NOMO-1 treated with dmso at 0.1 percent for 144 hours (cell line): Measurements from ENCODE around the gene IGFBPL1.
A peak's percentile ranks its signal among the peaks of the same experiment; 100 is the strongest.
"Not testable (repeated sequence)": the region's sequence is repeated elsewhere in the genome, so short reads cannot be mapped to it uniquely, and the experiment has no call there.

Source experiments
- DNase-seq: peaks from one replicate; lab custom pipeline; 2025; ENCODE audit not compliant: unreplicated experiment; lab: John Stamatoyannopoulos, UW

IGFBPL1 gene

GRCh38 chr9:38380872-38381534, 43.3 kb downstream of the IGFBPL1 start:
- DNase-seq: no peak

GRCh38 chr9:38380230-38380871, 43.9 kb downstream of the IGFBPL1 start:
- DNase-seq: no peak

DNA sequence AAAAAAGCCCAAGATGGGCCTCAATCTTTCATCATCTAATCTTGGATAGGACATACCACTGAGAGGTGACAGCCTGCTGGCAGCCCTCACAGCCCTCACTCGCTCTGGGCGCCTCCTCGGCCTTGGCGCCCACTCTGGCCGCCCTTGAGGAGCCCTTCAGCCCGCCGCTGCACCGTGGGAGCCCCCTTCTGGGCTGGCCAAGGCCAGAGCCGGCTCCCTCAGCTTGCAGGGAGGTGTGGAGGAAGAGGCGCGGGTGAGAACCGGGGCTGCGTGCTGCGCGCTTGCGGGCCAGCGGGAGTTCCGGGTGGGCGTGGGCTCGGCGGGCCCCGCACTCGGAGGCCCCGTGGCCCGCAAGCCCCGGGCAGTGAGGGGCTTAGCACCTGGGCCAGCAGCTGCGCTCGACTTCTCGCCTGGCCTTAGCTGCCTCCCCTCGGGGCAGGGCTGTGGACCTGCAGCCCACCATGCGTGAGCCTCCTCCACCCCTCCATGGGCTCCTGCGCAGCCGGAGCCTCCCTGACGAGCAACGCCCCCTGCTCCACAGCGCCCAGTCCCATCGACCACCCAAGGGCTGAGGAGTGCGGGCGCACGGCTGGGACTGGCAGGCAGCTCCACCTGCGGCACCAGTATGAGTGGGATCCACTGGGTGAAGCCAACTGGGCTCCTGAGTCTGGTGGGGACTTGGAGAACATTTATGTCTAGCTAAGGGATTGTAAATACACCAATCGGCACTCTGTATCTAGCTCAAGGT, 46.7 kb downstream of the IGFBPL1 start:
- not testable (repeated sequence) for DNase-seq

DNA sequence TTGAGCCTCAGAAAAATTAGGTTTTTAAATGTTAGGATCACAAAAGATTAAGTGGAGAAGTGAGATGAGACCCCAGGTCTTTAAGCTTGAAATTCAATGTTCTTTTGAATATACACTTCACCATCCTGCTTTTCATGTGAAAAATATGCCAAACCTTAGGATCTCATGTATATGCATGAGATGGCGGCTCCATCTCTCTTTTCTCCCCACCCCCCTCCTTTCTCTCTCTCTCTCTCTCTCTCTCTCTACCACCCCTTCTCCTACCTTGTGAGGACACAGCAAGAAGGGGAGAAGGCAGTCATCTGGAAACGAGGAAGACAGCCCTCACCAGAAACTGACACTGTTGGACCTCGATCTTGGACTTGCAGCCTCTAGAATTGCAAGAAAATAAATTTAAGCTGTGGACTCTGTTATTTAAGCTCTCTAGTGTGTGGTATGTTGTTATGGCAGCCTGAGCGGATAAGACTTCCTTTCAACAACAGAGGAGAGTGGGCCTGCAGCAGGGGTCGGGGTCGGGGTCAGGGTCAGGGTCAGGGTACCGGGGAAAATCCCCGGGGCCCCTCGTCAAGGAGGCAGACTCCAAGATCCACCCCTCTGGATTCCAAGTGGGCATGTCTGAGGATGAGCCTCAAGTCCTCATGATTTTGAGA, 48.1 kb downstream of the IGFBPL1 start:
- no peak for DNase-seq

DNA sequence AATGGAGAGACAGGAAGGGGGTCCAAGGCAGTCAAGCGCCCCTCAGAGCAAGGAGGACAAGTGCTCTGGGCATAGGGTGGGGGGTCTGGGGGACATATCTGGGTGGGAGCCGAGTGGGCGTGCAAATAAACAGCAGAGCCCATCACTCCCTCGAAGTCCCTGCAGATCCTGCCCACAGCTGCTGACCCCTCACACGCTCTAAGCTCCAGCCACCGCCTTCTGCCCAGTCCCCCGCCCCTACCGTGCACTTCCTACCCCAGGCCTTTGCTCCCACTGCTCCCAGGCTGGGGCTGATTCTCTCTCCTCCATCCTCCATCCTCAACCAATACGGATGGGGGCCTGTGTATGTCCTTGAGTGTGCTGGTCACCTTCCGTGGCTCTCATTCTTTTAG, 48.7 kb downstream of the IGFBPL1 start:
- no peak for DNase-seq

DNA sequence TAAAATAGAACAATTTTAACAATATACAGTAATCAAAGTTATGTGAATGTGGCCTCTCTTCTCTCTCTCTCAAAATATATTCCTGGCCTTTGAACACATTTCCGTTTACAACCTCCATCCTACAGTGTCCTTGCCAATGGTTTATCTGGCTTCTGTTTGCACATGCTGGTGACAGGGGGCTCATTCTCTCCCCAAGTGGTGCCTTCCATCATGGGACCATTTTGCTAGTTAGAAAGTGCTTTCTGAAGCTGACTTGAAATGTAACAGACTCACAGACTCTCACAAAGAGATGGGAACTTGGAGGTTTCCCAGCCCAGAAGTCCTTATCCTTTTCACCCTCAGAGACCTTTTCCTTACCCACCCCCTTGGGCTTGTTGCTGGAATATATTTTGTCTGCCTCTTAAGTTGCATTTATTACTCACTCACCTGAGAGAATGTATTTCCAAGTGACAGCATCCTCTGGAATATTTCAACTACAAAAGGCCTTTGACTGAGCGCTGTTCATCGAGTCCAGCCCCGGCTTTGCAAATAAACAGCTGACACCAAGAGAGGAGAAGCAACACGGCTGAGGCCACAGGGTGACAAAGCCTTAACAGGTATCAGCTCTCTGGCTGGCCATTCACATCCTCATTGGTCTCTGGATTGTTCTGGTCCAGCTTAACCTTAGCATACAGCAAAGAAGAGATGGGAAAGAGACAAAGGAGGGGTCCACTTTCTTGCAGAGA, 49.2 kb downstream of the IGFBPL1 start:
- DNase-seq: no peak

GRCh38 chr9:38373679-38374078, 50.6 kb downstream of the IGFBPL1 start:
- no peak for DNase-seq

DNA sequence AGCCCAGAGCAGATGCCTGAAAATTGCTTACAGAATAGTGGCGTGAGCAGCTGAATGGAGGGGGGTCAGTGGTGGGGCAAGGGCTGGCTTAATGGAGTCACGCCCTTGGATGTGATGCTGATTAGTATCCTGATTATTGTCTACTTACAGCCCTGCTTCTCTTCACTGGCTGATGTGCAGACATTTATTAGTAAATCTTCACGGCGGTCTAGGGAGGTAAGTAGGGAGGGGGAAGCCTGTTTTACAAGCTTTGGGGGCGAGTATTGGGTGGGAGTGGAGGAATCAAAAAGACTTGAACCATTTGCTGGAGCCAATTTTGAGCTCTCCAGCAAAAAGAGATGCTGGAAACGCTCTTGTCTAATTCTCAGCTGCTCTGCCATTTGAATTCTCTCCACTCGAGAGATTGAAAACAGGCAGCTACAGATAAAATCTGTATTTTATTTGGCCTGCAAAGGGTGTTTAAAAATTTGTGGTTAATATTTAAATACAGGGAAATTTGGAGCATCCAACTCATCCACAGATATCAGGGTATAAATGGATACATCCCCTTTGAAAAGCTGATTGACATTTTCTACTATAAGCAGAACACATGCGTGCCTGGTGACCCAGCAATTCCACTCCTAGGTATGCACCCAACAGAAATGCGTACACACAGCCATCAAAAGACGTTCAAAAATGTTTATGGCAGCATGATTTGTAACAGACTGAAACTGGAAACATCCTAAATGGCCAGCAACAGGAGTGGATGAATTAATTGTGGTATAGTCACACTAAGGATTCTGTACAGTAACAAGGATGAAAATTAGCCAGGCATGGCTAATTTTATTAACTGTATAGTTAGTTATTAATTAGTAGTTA, 51.3 kb downstream of the IGFBPL1 start:
- DNase-seq: no peak

- no peak for DNase-seq
Observed at GRCh38 chr9:38371495-38371894, 52.8 kb downstream of the IGFBPL1 start.

DNA sequence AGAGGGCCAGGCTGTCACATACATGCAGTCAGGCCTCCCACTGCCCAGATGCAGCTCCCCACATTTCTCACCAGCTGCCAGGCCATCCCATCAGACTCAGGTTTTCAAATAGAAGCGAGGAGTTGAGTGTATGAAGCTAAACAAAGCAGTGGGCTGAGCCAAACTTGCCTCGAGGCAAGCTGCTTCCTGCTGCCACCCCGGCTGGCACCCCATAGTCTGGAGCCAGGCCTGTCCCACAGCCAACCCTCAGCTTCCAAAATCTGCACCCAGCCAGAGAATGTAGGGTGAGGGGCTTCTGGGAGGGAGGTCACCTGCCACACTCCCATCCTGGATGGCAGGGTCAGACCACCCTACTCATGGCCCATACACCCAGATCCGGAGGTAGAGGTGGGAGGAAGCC, 54.1 kb downstream of the IGFBPL1 start:
- no peak for DNase-seq

DNA sequence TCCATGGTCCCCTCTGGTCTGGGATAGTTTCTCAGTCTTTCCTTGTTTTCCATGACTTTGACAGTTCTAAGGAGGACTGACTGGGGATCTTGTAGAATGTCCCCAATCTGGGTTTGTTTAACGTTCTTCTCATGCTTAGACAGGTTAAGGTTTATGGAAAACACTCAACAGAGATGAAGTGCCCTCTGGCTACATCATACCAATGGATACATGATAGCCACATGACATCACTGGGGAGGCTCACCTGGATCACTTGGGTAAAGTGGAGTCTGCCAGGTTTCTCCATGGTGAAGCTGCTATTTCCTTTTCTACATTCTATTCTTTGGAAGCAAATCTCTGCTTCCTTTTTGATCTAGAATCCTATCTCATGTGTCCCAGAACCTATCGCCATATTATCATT, 55.5 kb downstream of the IGFBPL1 start:
- DNase-seq: no peak

GRCh38 chr9:38367898-38368297, 56.4 kb downstream of the IGFBPL1 start:
- DNase-seq: no peak

- no peak for DNase-seq
Observed at GRCh38 chr9:38363589-38363925, 60.7 kb downstream of the IGFBPL1 start.

DNA sequence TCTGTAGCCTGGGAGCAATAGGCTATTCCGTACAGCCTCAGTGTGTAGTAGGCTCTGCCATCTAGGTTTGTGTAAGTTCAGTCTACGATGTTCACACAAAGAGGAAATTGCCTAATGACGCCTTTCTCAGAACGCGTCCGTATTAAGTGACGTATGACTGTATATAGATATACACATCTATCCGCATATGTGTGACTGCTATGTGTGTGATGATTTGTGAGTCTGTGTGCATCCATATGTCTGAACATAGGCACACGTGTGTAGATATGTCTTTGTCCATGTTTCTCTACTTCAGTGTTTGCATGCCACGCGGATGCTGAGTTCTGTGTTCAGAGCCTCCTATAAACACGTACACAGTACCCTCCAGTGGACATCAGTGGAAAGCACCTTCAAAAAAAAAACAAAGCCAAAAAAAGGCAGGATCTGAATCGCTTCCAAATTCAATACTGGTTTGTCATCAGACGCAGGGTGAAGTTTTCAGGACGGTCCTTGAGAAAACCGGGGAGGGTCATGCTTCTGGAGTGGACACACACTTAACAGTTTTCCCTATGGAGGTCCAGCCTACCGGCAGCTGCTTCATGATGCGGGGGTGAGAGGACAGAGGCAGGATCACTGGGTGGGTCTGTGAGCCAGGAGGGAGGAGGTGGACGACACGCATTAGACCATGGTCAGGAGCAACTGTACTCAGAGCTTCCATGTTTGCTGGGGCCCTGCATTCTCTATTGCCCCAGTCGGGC, 61.2 kb downstream of the IGFBPL1 start:
- DNase-seq: peak; percentile 19

DNA sequence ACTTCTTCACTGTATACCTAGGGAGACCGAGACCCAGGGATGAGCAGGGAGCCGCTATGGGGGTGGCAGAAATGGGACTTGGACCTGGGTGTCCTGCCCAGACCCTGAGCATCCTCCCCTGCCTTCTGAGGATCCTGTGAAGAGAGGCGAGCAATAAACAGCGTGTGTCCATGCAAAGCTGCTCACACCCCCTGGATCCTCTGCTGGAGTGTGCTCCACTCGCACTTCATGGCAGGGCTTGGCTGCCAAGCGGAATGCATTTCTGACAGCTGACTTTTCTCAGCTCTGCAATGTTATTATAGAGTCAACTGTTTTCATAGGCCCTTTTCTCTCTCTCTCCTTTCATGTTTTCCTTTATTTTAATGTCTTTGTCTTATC, 62.8 kb downstream of the IGFBPL1 start:
- DNase-seq: no peak

DNA sequence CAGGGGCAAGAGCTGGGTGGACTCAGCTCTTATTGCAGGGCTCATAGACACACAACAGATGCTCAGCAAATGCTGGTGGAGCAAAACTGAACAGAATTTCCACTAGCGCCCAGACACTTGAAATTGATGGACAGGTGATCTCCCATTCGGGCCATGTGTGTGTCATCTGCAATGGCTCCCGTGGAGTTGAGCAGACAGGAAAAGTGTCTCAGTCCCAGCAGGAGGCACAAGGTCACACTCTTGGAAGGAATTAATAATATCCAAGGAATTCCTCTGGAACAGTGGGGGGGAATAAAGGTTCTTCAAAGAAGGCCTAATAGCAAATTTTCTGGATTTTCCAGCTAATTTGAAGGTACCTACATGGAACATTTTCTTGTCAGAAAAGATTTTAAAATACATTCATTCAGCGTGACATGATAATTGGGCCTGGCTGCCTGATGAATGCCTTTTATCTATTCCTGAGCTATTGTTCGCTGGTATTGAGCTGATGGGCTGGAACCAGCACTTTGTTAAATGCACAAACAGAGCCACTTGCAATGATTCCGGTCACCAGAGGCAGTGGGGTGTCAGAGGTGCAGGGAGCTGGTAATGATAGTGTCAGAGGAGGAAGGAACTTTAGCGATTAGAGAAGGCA, 63.3 kb downstream of the IGFBPL1 start:
- DNase-seq: no peak

- DNase-seq: no peak
Observed at GRCh38 chr9:38359689-38360385, 64.4 kb downstream of the IGFBPL1 start.

- DNase-seq: no peak
Observed at GRCh38 chr9:38359297-38359653, 65.0 kb downstream of the IGFBPL1 start.
